ENCODE results near the gene HGF.

- no peak for TF ChIP-seq EZH2 (IDR thresholded peaks at IDR 0.05)
- no peak for TF ChIP-seq POLR2AphosphoS5 (IDR thresholded peaks at IDR 0.05; ENCODE audit: borderline replicate concordance, low read depth, low read length)
- TF ChIP-seq FOXP2 (optimal IDR thresholded peaks at IDR 0.05; ENCODE audit: control extremely low read depth, extremely low read length, insufficient read depth) = no peak
Observed at GRCh38 chr7:81707196-81707595, 62.7 kb downstream of the HGF start.

Measured in SK-N-MC (cell line).